Calu3 (cell line): ENCODE results near the gene OGFRL1. TPM values are rescaled to one million over a fixed set of nuclear protein-coding genes. Genes with fewer than 3 reads are reported as not detected.
A peak's percentile ranks its signal among the peaks of the same experiment; 100 is the strongest.

ENCODE experiments used
- BruUV-seq: library from RNA; stranded (reverse); fragments of 400-500 nt; replicated peaks from 2 replicates; lab custom pipeline; 2021; lab: Mats Ljungman, UMichigan
- CTCF ChIA-PET: fragments of 300-600 bp; sonication (Branson Sonifier 250); formaldehyde crosslinking; loops from one replicate; lab custom pipeline; 2022; ENCODE audit warnings: antibody characterized with exemption; lab: Charles Lee
- DNase-seq: peaks from one replicate; pipeline ENCODE4 v3.0.0; 2022
- H3K27ac Mint-ChIP-seq: one replicate; pipeline ENCODE4 v1.8.0; 2022; ENCODE audit warnings: mixed read lengths; ENCODE audit not compliant: unreplicated experiment
- H3K27me3 Mint-ChIP-seq: one replicate; pipeline ENCODE4 v1.8.0; 2022; ENCODE audit warnings: mixed read lengths; ENCODE audit not compliant: unreplicated experiment
- H3K36me3 Mint-ChIP-seq: one replicate; pipeline ENCODE4 v1.8.0; 2022; ENCODE audit warnings: mild to moderate bottlenecking, moderate library complexity, mixed read lengths; ENCODE audit not compliant: insufficient read depth, unreplicated experiment
- H3K4me1 Mint-ChIP-seq: one replicate; pipeline ENCODE4 v1.8.0; 2022; ENCODE audit warnings: mild to moderate bottlenecking, low read depth, mixed read lengths; ENCODE audit not compliant: unreplicated experiment
- H3K4me3 Mint-ChIP-seq: one replicate; pipeline ENCODE4 v1.8.0; 2022; ENCODE audit warnings: mild to moderate bottlenecking, low read depth, moderate library complexity, mixed read lengths; ENCODE audit not compliant: unreplicated experiment
- H3K9me3 Mint-ChIP-seq: one replicate; pipeline ENCODE4 v1.8.0; 2022; ENCODE audit warnings: low read depth, mixed read lengths; ENCODE audit not compliant: unreplicated experiment
- intact Hi-C: fragments of 100-400 bp; cut with micrococcal nuclease; formaldehyde crosslinking; loops from one replicate; pipeline ENCODE4 v1.10.0; 2022; ENCODE audit not compliant: unreplicated experiment
- total RNA-seq: library from RNA; stranded (reverse); gene quantifications from 2 replicates; pipeline ENCODE4 v1.2.3, GENCODE V29; 2022
- TF ChIP-seq, protein P1 (sequence below): fragments of 200-600 bp; IDR thresholded peaks from one replicate; pipeline ENCODE4 v1.8.0; 2022; ENCODE audit warnings: antibody characterized with exemption; ENCODE audit not compliant: unreplicated experiment

The OGFRL1 gene
- total RNA-seq, 1 experiment from 2014 or later: 21.0 TPM

DNA sequence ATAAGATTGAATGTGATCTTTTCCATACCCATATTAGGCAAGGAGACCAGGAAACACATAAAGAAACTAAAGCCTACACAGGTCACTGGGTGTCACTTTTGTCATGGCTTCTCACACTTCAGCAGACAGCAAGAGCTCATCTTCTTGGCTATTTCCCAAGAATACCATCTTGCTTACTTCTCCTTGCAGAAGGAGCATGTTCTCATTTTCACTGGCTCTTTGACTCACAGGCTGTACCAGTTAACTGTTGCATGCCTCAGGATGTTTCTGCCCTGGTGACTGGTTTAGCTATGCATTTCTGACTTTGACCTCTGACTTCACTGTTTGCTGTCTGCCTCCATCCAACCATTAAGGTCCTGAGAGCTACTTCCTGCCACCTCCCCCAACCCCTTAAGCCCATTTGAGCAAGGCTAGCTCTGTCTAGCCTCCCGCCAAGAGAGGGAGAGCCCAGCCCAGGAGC, 40.3 kb upstream of the OGFRL1 start:
- CTCF ChIA-PET: interaction anchor here (1.0 kb wide), 1 partner anchor 16 kb away, joined by 3 read pairs; no protein-coding TSS in a partner anchor
- Mint-ChIP-seq H3K36me3 (no peaks in the 10 kb centered on the region), H3K4me3 (no peak overlapping the region), H3K27ac (no peak overlapping the region), H3K9me3 (no peaks in the 10 kb centered on the region), H3K4me1 (peaks cover 9% of the 10 kb centered on the region), H3K27me3 (no peaks in the 10 kb centered on the region)
- TF ChIP-seq, protein P1, sequence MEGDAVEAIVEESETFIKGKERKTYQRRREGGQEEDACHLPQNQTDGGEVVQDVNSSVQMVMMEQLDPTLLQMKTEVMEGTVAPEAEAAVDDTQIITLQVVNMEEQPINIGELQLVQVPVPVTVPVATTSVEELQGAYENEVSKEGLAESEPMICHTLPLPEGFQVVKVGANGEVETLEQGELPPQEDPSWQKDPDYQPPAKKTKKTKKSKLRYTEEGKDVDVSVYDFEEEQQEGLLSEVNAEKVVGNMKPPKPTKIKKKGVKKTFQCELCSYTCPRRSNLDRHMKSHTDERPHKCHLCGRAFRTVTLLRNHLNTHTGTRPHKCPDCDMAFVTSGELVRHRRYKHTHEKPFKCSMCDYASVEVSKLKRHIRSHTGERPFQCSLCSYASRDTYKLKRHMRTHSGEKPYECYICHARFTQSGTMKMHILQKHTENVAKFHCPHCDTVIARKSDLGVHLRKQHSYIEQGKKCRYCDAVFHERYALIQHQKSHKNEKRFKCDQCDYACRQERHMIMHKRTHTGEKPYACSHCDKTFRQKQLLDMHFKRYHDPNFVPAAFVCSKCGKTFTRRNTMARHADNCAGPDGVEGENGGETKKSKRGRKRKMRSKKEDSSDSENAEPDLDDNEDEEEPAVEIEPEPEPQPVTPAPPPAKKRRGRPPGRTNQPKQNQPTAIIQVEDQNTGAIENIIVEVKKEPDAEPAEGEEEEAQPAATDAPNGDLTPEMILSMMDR: no peak
- intact Hi-C loops: no loop called here
- DNase-seq: peak; percentile 13
- BruUV-seq: no TSS peak

DNA sequence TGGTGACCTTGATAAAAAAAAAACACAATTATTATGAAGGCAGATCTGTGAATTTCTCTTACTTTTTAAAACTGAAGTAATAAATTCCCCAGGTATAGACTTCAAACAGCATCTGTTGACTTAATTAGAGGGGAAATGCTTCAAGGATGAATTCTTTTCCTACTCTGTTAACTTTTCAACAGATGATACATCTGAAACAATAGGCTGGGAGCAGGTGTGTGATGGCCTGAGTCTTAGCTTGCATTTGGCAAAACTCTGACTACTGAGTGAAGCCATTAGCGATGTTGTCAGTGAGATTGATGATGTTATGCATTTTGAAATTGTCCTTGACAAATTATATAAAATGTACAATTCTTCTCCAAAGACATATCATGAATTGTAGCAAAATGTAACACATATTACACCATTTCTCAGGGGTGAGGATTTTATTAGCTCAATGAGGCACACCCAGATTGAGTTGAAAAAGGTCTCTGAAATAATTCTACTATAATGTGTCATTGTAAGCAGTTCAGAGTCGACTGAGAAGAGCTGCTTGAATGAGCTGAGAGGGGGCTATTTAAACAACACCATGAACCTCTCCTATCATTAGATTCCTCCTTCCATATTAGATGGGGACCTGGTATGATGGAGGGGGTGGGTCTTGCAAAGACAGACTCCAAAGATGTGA, 39.6 kb upstream of the OGFRL1 start:
- CTCF ChIA-PET: interaction anchor here (1.0 kb wide), 1 partner anchor 17 kb away, joined by 3 read pairs; no protein-coding TSS in a partner anchor
- intact Hi-C loops: no loop called here
- TF ChIP-seq, protein P1: no peak
- no peaks in the 10 kb centered on the region for H3K27me3 Mint-ChIP-seq
- no peak for DNase-seq
- no peak overlapping the region for H3K27ac Mint-ChIP-seq
- no peaks in the 10 kb centered on the region for H3K36me3 Mint-ChIP-seq
- no peak overlapping the region for H3K4me3 Mint-ChIP-seq
- H3K4me1 Mint-ChIP-seq: peaks cover 9% of the 10 kb centered on the region
- no peaks in the 10 kb centered on the region for H3K9me3 Mint-ChIP-seq
- no TSS peak for BruUV-seq

GRCh38 chr6:71250099-71250602, 38.5 kb upstream of the OGFRL1 start:
- intact Hi-C loops: no loop called here
- H3K9me3 Mint-ChIP-seq: no peaks in the 10 kb centered on the region
- BruUV-seq: no TSS peak
- no peak overlapping the region for H3K27ac Mint-ChIP-seq
- TF ChIP-seq, protein P1: no peak
- no peaks in the 10 kb centered on the region for H3K36me3 Mint-ChIP-seq
- no peak overlapping the region for H3K4me3 Mint-ChIP-seq
- H3K4me1 Mint-ChIP-seq: peaks cover 9% of the 10 kb centered on the region
- no peak for DNase-seq
- H3K27me3 Mint-ChIP-seq: no peaks in the 10 kb centered on the region
- CTCF ChIA-PET: interaction anchor here (0.8 kb wide), 1 partner anchor 38 kb away, joined by 3 read pairs; the partner anchor contains the start of gene OGFRL1

- CTCF ChIA-PET: interaction anchor here (0.7 kb wide), 1 partner anchor 54 kb away, joined by 5 read pairs; no protein-coding TSS in a partner anchor
- Mint-ChIP-seq H3K36me3 (no peaks in the 10 kb centered on the region), H3K27me3 (no peaks in the 10 kb centered on the region), H3K27ac (no peak overlapping the region), H3K4me3 (no peak overlapping the region), H3K9me3 (no peaks in the 10 kb centered on the region), H3K4me1 (peaks cover 9% of the 10 kb centered on the region)
- DNase-seq: no peak
- intact Hi-C loops: no loop called here
- TF ChIP-seq, protein P1: no peak
- BruUV-seq: no TSS peak
Observed at GRCh38 chr6:71252410-71252809, 36.2 kb upstream of the OGFRL1 start.
